Transverse colon (tissue), 4 donors: ENCODE measurements around the gene ANKRD13C. TPM values are rescaled to one million over a fixed set of nuclear protein-coding genes. Genes with fewer than 3 reads are reported as not detected.

Experiments used
- DNase-seq: peaks from one replicate; pipeline ENCODE4 v3.0.0-alpha.2; 2019
- H3K27ac ChIP-seq, 4 donors: fragments of 200-600 bp; sonication (generic); 2 replicates each; pipeline ENCODE4 v1.5.1; 2016 to 2018; ENCODE audit warnings: inconsistent platforms in 4 of 4
- H3K27me3 ChIP-seq: fragments of 200-600 bp; sonication (generic); 2 replicates; pipeline ENCODE4 v1.5.1; 2017; ENCODE audit warnings: inconsistent platforms
- H3K36me3 ChIP-seq, 4 donors: fragments of 200-600 bp; sonication (generic); 2 replicates each; pipeline ENCODE4 v1.5.1; 2017 to 2019; ENCODE audit warnings: inconsistent platforms in 4 of 4
- H3K4me1 ChIP-seq, 4 donors: fragments of 200-600 bp; sonication (generic); 2 replicates each; pipeline ENCODE4 v1.5.1; 2017 to 2020; ENCODE audit warnings: inconsistent platforms in 4 of 4
- H3K4me3 ChIP-seq, 4 donors: fragments of 200-600 bp; sonication (generic); 1 replicate in 1 of 4; 2 replicates in 3 of 4; pipeline versions ENCODE4 v1.5.1 to v1.6.1; 2017 to 2019; ENCODE audit warnings: inconsistent platforms in 4 of 4
- H3K9me3 ChIP-seq, 2 donors: fragments of 200-600 bp; sonication (generic); 2 replicates each; pipeline ENCODE4 v1.5.1; 2017 to 2019; ENCODE audit warnings: inconsistent platforms in 2 of 2
- EP300 ChIP-seq: sonication (generic); formaldehyde crosslinking; IDR thresholded peaks from one replicate; pipeline ENCODE4 v1.6.1; 2017; ENCODE audit warnings: antibody characterized with exemption, low read depth
- POLR2A ChIP-seq: fragments of 450-650 bp; IDR thresholded peaks from one replicate; pipeline ENCODE4 v1.6.1; 2016; ENCODE audit warnings: antibody characterized with exemption, mild to moderate bottlenecking, moderate library complexity
- POLR2AphosphoS5 ChIP-seq, 3 donors: sonication (generic); formaldehyde crosslinking; IDR thresholded peaks; one replicate each; pipeline ENCODE4 v1.6.1; 2016; ENCODE audit warnings: antibody characterized with exemption in 3 of 3
- WGBS, 2 donors: methylation state at CpG; one replicate each; pipeline ENCODE4 v1.1.5; 2018; ENCODE audit warnings: low coverage in 1 of 2; 5-methylcytosine and 5-hydroxymethylcytosine counted together
- in situ Hi-C, 4 donors: fragments of 200-750 bp; cut with MboI; loops; one replicate each; pipeline versions ENCODE4 v1.15.0 to v1.15.1; 2017; ENCODE audit warnings: low sequenced_read_pairs in 3 of 4, low pct_ligation_motif_present in 1 of 4, low pct_unique_long_range_greater_than_20kb in 1 of 4
- intact Hi-C: fragments of 100-400 bp; cut with DNase I; formaldehyde crosslinking; loops from one replicate; pipeline ENCODE4 v1.15.1; 2023; ENCODE audit warnings: low total_unique reads
- total RNA-seq, 4 donors: library from RNA; depleted of rRNA; stranded (reverse); fragments of >200 nt; gene quantifications; one replicate each; pipeline ENCODE4 v1.1.0, GENCODE V29; 2016
- TF ChIP-seq, protein P1 (sequence below), 5 experiments: fragments of 200-600 bp in 3 of 5; fragments of 450-650 bp in 2 of 5; sonication (generic) in 3 of 5; IDR thresholded peaks; 1 replicate in 2 of 5; 2 replicates in 3 of 5; pipeline ENCODE4 v1.5.1; 2016 to 2017; ENCODE audit warnings: antibody characterized with exemption in 5 of 5, inconsistent platforms in 3 of 5, mild to moderate bottlenecking in 2 of 5, moderate library complexity in 1 of 5

The ANKRD13C gene
- total RNA-seq, 4 donors from 2014 or later: 10.7 to 35.5 (median 27.1) TPM

DNA sequence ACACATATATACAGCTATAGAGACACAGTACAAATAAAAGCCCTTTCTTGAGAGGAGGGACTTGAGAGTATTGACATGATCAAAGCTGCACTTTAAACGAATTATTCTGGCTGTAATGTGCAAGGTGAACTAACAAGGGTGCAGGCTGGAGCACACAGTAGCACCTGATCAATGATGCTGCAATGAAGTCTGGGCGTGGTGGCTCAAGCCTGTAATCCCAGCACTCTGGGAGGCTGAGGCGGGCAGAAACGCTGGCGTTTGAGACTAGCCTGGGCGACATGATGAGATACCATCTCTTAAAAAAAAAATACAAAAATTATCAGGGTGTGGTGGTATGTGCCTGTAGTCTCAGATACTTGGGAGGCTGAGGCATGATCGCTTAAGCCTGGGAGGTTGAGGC lies 42.5 kb upstream of the ANKRD13C start:
- no peak overlapping the region for H3K27ac ChIP-seq
- in situ Hi-C loops (no loop called here), intact Hi-C loops (no loop called here)
- DNase-seq: no peak
- TF ChIP-seq POLR2A (no peak), POLR2AphosphoS5 (IDR thresholded peaks at IDR 0.05) (no peak), EP300 (no peak)
- TF ChIP-seq, protein P1, sequence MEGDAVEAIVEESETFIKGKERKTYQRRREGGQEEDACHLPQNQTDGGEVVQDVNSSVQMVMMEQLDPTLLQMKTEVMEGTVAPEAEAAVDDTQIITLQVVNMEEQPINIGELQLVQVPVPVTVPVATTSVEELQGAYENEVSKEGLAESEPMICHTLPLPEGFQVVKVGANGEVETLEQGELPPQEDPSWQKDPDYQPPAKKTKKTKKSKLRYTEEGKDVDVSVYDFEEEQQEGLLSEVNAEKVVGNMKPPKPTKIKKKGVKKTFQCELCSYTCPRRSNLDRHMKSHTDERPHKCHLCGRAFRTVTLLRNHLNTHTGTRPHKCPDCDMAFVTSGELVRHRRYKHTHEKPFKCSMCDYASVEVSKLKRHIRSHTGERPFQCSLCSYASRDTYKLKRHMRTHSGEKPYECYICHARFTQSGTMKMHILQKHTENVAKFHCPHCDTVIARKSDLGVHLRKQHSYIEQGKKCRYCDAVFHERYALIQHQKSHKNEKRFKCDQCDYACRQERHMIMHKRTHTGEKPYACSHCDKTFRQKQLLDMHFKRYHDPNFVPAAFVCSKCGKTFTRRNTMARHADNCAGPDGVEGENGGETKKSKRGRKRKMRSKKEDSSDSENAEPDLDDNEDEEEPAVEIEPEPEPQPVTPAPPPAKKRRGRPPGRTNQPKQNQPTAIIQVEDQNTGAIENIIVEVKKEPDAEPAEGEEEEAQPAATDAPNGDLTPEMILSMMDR (IDR thresholded peaks at IDR 0.05): no peak
- no peaks in the 10 kb centered on the region for H3K9me3 ChIP-seq
- no peak overlapping the region for H3K4me3 ChIP-seq
- H3K27me3 ChIP-seq: no peaks in the 10 kb centered on the region
- no peaks in the 10 kb centered on the region for H3K4me1 ChIP-seq
- no peaks in the 10 kb centered on the region for H3K36me3 ChIP-seq
- WGBS, 2 donors: 42 to 49% methylated on average over 3 to 7 of the region's 7 CpGs

DNA sequence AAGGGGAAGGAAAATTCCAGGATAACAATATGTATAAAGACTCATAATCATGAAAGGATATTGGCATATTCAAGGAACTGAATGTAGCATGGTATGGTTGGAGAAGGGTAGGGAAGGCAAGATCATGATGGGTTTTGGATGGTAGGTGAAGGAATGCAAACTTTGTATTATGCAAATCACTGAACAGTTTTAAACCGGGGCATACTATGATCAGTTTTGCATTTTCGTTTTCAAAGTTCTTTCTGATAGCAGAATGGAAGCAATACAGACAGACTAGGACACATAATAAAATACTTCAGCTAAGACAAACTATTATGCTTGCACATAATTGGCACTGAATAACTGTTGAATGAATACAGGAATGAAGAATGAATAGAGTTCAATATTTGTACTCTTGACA lies 42.1 kb upstream of the ANKRD13C start:
- no peak overlapping the region for H3K4me3 ChIP-seq
- TF ChIP-seq, protein P1 (IDR thresholded peaks at IDR 0.05): no peak
- no peak for TF ChIP-seq EP300
- no peak for TF ChIP-seq POLR2AphosphoS5 (IDR thresholded peaks at IDR 0.05)
- TF ChIP-seq POLR2A: no peak
- no peaks in the 10 kb centered on the region for H3K36me3 ChIP-seq
- H3K9me3 ChIP-seq: no peaks in the 10 kb centered on the region
- no peaks in the 10 kb centered on the region for H3K27me3 ChIP-seq
- no peak for DNase-seq
- in situ Hi-C loops: no loop called here
- intact Hi-C loops: no loop called here
- no peaks in the 10 kb centered on the region for H3K4me1 ChIP-seq
- H3K27ac ChIP-seq: no peak overlapping the region
- 38 to 79% methylated on average over 2 of the region's 2 CpGs for WGBS, 2 donors

DNA sequence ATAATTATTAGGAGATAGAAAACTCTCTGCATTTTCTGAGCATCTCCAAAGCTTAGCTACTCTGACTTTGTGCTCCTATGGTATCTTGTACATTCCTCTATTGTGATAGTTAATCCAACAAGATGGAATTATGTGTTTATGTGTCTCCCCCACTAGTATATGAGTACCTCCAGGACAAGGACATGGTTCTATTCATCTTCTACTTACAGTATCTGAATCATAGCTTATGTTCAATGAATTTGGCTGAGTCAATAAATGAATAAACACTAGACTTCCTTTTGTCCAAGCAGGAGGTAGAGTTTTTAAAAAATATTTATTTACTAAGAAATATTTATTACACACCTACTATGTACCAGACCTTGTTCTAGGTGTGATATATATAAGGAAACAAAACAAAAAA lies 38.1 kb upstream of the ANKRD13C start:
- intact Hi-C loops (no loop called here), in situ Hi-C loops (no loop called here)
- H3K27me3 ChIP-seq: no peaks in the 10 kb centered on the region
- H3K4me1 ChIP-seq: no peaks in the 10 kb centered on the region
- no peaks in the 10 kb centered on the region for H3K9me3 ChIP-seq
- TF ChIP-seq POLR2A: no peak
- TF ChIP-seq, protein P1 (IDR thresholded peaks at IDR 0.05): no peak
- no peak for TF ChIP-seq POLR2AphosphoS5 (IDR thresholded peaks at IDR 0.05)
- H3K4me3 ChIP-seq: no peak overlapping the region
- no peak for DNase-seq
- H3K36me3 ChIP-seq: no peaks in the 10 kb centered on the region
- H3K27ac ChIP-seq: no peak overlapping the region

DNA sequence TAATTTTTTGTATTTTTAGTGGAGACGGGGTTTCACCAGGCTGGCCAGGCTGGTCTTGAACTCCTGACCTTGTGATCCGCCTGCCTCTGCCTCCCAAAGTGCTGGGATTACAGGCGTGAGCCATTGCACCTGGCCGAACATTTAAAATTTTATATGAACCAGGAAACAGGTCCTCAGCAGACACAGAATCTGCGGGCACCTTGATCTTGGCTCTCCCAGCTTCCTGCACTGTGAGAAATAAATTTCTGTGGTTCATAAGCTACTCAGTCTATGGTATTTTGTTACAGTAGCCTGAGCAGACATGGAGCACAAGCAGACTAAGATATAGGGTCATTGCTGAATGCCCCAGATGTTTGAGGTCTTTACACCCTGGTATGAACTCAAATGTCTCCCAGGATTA lies 33.0 kb upstream of the ANKRD13C start:
- DNase-seq: no peak
- in situ Hi-C loops: no loop called here
- intact Hi-C loops: no loop called here
- 60 to 78% methylated on average over 1 to 5 of the region's 5 CpGs for WGBS, 2 donors
- H3K36me3 ChIP-seq: no peaks in the 10 kb centered on the region
- TF ChIP-seq, protein P1 (IDR thresholded peaks at IDR 0.05): no peak
- TF ChIP-seq POLR2AphosphoS5 (IDR thresholded peaks at IDR 0.05): no peak
- no peak for TF ChIP-seq EP300
- TF ChIP-seq POLR2A: no peak
- H3K27ac ChIP-seq: no peak overlapping the region
- no peaks in the 10 kb centered on the region for H3K27me3 ChIP-seq
- H3K4me3 ChIP-seq: no peak overlapping the region
- no peaks in the 10 kb centered on the region for H3K4me1 ChIP-seq
- no peaks in the 10 kb centered on the region for H3K9me3 ChIP-seq
